OCI-LY1 (cell line): Measurements from ENCODE around the gene LPCAT3.

Source experiments
- H2AFZ ChIP-seq: fragments of 200-600 bp; sonication (generic), shearing (Covaris generic); 2 replicates; pipeline ENCODE4 v1.6.0; 2014; ENCODE audit warnings: antibody characterized with exemption, mild to moderate bottlenecking, low read length
- H3F3A ChIP-seq: fragments of 200-600 bp; sonication (generic), shearing (Covaris generic); 2 replicates; pipeline ENCODE4 v1.6.0; 2014; ENCODE audit warnings: mild to moderate bottlenecking, antibody characterized with exemption, low read length, moderate library complexity; ENCODE audit not compliant: insufficient read depth
- H3K27ac ChIP-seq: fragments of 200-600 bp; sonication (generic); 2 replicates; pipeline ENCODE4 v1.5.1; 2014; ENCODE audit warnings: low read length, mixed run types, mild to moderate bottlenecking, low read depth; ENCODE audit not compliant: poor library complexity, severe bottlenecking
- H3K27me3 ChIP-seq: fragments of 200-600 bp; sonication (generic); 2 replicates; pipeline ENCODE4 v1.6.0; 2014; ENCODE audit warnings: antibody characterized with exemption, mild to moderate bottlenecking, low read length, moderate library complexity; ENCODE audit not compliant: insufficient read depth
- H3K36me3 ChIP-seq: fragments of 200-600 bp; sonication (generic); 2 replicates; pipeline ENCODE4 v1.6.1; 2014; ENCODE audit warnings: mild to moderate bottlenecking, antibody characterized with exemption, low read length, moderate library complexity, mixed read lengths; ENCODE audit not compliant: insufficient read depth
- H3K4me1 ChIP-seq: fragments of 200-600 bp; sonication (generic); 2 replicates; pipeline ENCODE4 v1.5.1; 2014; ENCODE audit warnings: mild to moderate bottlenecking, low read length, moderate library complexity; ENCODE audit not compliant: insufficient read depth, severe bottlenecking
- H3K4me2 ChIP-seq: fragments of 200-600 bp; sonication (generic), shearing (Covaris generic); 2 replicates; pipeline ENCODE4 v1.6.1; 2014; ENCODE audit warnings: low read length
- H3K4me3 ChIP-seq: fragments of 200-600 bp; sonication (generic); 2 replicates; pipeline ENCODE4 v1.5.1; 2014; ENCODE audit warnings: low read length, low read depth, mild to moderate bottlenecking, mixed read lengths; ENCODE audit not compliant: poor library complexity, severe bottlenecking
- H3K79me2 ChIP-seq: fragments of 200-600 bp; shearing (Covaris generic); 2 replicates; pipeline ENCODE4 v1.6.1; 2016; ENCODE audit warnings: mixed run types, low read length, mixed read lengths; ENCODE audit not compliant: insufficient read depth
- H3K9ac ChIP-seq: fragments of 200-600 bp; sonication (generic), shearing (Covaris generic); 2 replicates; pipeline ENCODE4 v1.6.1; 2014; ENCODE audit warnings: mild to moderate bottlenecking, low read length, mixed read lengths
- H3K9me2 ChIP-seq: fragments of 200-600 bp; sonication (generic), shearing (Covaris generic); 2 replicates; pipeline ENCODE4 v1.6.1; 2014; ENCODE audit warnings: low read depth, mild to moderate bottlenecking, low read length, mixed read lengths
- H3K9me3 ChIP-seq: fragments of 200-600 bp; shearing (Covaris generic); 2 replicates; pipeline ENCODE4 v1.6.1; 2014; ENCODE audit warnings: low read length, mixed read lengths
- H4K20me1 ChIP-seq: fragments of 200-600 bp; sonication (generic), shearing (Covaris generic); 2 replicates; pipeline ENCODE4 v1.6.0; 2016; ENCODE audit warnings: mild to moderate bottlenecking, low read length; ENCODE audit not compliant: insufficient read depth
- EZH2 ChIP-seq: fragments of 200-600 bp; sonication (generic), shearing (Covaris generic); IDR thresholded peaks from 2 replicates; pipeline ENCODE4 v1.8.0; 2017; ENCODE audit warnings: borderline replicate concordance, mixed run types, mild to moderate bottlenecking, antibody characterized with exemption, low read length, moderate library complexity, mixed read lengths
- TF ChIP-seq, protein P1 (sequence below): fragments of 200-600 bp; sonication (generic), shearing (Covaris generic); IDR thresholded peaks from 2 replicates; pipeline ENCODE4 v1.5.1; 2017; ENCODE audit warnings: mild to moderate bottlenecking, antibody characterized with exemption, low read length, moderate library complexity, mixed read lengths

The LPCAT3 gene

DNA sequence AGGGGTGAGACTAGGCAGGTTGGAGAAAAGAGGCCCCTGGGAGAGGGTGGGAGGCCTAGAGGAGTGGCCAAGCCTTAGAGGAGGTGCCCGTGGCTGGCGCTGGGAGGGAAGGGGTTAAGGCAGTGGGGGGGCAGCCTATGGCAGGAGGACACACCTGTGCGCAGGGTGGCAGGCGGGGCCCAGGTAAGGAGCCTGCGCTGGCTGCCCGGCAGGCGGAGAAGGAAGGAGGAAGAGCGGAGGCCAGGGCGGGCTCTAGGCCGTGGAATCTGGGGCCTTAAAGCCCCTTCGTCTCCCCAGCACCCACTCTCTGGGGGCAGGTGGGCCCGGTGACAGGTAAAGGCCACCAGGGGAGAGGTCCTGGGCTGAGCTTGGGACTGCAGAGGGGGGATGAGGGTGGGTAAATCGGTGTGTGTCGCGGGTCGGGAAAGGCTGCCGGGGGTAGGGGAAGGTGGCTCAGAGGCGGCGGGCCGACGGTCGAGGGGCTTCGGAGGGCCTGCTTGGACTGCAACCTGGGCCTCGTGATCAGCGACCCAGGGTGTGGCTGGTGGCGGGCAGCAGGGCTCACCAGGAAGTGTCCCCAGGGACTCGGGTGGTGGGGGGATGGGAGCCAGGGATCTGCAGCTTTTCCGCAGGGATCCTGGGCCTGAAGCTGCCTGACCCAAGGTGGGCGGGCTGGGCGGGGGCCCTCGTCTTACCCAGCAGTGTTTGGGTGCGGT, 55.1 kb downstream of the LPCAT3 start:
- peak overlapping the region; percentile 30 for H3K4me3 ChIP-seq
- H3K36me3 ChIP-seq = peaks cover 40% of the 10 kb centered on the region
- no peak for TF ChIP-seq EZH2
- no peak overlapping the region for H3K9ac ChIP-seq
- H3K4me1 ChIP-seq = peaks cover 51% of the 10 kb centered on the region
- H3K4me2 ChIP-seq = no peak overlapping the region; the same call in 1 of the 2 replicates
- H3K79me2 ChIP-seq = no peaks in the 10 kb centered on the region
- no peaks in the 10 kb centered on the region for H3K9me2 ChIP-seq
- H4K20me1 ChIP-seq = no peaks in the 10 kb centered on the region
- H3F3A ChIP-seq = 0 out of 2 replicates have a peak, but pooled peaks cover 4% of the 10 kb centered on the region
- H3K9me3 ChIP-seq = no peaks in the 10 kb centered on the region
- no peak overlapping the region for H2AFZ ChIP-seq
- no peak overlapping the region for H3K27ac ChIP-seq
- H3K27me3 ChIP-seq = 0 out of 2 replicates have a peak, but pooled peaks cover 4% of the 10 kb centered on the region

DNA sequence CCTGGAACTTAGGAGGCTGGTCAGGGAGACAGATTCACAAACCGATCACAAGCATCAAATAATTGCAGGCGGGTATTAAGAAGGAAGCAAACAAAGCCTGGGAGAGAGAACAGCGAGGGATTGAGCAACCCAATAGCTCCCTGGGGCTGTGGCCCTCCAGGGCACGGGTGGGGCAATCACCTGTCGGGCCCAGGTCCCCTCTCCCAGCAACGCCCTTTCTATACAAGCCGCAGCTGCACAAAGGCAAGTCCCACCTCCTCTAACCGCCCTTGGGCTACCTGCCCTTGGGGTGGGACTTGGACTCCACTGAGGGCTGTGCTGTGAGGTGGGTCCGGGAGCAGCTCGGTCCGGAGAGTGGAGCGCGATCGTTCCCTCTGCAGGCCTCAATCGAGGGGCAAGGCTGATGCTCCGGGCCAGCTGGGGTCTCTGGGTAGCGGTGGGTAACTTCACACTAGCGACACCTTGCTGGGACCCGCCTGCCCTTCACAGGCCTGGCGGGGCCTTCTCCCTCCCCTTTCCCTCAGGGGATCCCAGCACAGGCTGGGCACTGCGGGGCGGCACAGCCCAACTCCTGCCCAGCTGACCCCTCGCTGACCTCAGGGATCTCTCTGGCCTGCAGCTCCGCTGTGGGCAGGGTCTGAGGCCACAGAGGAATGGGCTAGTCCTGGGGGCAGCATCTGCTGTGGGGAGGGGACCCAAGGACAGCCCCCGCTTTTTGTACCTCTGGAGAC, 55.8 kb downstream of the LPCAT3 start:
- Histone ChIP-seq H3K9me3 (no peaks in the 10 kb centered on the region), H3K36me3 (peaks cover 33% of the 10 kb centered on the region), H4K20me1 (no peaks in the 10 kb centered on the region), H3K79me2 (no peaks in the 10 kb centered on the region), H3K27ac (no peak overlapping the region), H3K4me2 (no peak overlapping the region), H3K4me3 (no peak overlapping the region), H3K9ac (no peak overlapping the region), H3K4me1 (peaks cover 52% of the 10 kb centered on the region), H3F3A (0 out of 2 replicates have a peak, but pooled peaks cover 4% of the 10 kb centered on the region), H3K9me2 (no peaks in the 10 kb centered on the region), H3K27me3 (0 out of 2 replicates have a peak, but pooled peaks cover 4% of the 10 kb centered on the region), H2AFZ (no peak overlapping the region)
- TF ChIP-seq, protein P1, sequence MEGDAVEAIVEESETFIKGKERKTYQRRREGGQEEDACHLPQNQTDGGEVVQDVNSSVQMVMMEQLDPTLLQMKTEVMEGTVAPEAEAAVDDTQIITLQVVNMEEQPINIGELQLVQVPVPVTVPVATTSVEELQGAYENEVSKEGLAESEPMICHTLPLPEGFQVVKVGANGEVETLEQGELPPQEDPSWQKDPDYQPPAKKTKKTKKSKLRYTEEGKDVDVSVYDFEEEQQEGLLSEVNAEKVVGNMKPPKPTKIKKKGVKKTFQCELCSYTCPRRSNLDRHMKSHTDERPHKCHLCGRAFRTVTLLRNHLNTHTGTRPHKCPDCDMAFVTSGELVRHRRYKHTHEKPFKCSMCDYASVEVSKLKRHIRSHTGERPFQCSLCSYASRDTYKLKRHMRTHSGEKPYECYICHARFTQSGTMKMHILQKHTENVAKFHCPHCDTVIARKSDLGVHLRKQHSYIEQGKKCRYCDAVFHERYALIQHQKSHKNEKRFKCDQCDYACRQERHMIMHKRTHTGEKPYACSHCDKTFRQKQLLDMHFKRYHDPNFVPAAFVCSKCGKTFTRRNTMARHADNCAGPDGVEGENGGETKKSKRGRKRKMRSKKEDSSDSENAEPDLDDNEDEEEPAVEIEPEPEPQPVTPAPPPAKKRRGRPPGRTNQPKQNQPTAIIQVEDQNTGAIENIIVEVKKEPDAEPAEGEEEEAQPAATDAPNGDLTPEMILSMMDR = no peak
- TF ChIP-seq EZH2 = no peak

DNA sequence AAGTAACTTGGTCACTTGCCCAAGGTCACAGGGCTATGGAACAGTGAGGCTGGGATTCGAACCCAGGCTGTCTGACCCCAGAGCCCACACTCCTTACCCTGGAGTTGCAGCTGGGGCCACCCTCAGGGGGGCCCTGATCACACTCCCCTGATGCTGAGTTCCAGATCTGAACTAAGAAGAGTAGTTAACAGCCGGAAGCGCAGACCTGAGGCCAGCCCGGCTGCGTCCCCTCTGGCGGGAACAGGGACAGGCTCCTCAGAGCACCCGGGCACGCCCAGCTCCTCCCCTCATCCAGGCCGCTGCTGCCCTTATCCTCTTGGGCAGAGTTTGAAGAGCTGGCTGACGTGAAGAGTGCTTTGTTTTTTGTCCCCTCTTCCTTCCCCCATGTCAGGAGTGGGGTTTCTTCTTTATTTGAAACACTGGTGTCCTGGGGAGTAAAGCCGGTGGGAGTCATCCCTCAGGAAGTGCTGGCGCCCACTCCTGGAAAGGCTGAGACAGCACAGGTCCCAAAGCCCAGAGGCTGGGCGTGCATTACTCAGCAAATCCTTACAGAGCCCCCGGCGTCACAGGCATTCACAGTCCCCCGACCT, 56.5 kb downstream of the LPCAT3 start:
- no peak overlapping the region for H3K9ac ChIP-seq
- no peak overlapping the region for H2AFZ ChIP-seq
- no peak overlapping the region for H3K27ac ChIP-seq
- H3K4me3 ChIP-seq = peak overlapping the region; percentile 5
- peaks cover 26% of the 10 kb centered on the region for H3K36me3 ChIP-seq
- no peaks in the 10 kb centered on the region for H4K20me1 ChIP-seq
- H3K4me1 ChIP-seq = peaks cover 52% of the 10 kb centered on the region
- 0 out of 2 replicates have a peak, but pooled peaks cover 4% of the 10 kb centered on the region for H3K27me3 ChIP-seq
- H3K79me2 ChIP-seq = no peaks in the 10 kb centered on the region
- H3K4me2 ChIP-seq = peak overlapping the region; percentile 31; the same call in 1 of the 2 replicates
- TF ChIP-seq EZH2 = no peak
- TF ChIP-seq, protein P1 = no peak; the same call in 1 of the 2 replicates
- no peaks in the 10 kb centered on the region for H3K9me3 ChIP-seq
- H3K9me2 ChIP-seq = no peaks in the 10 kb centered on the region
- H3F3A ChIP-seq = 0 out of 2 replicates have a peak, but pooled peaks cover 4% of the 10 kb centered on the region
